ENCODE results near the gene CHADL. TPM values are rescaled to one million over a fixed set of nuclear protein-coding genes. Genes with fewer than 3 reads are reported as not detected.

The CHADL gene
- total and polyA plus RNA-seq, 9 of the 15 experiments (the other 6 are each of a cell fraction or from before 2014, with no cell fraction given): not detected

GRCh38 chr22:41285820-41286638, 45.3 kb upstream of the CHADL start, which contains the start of gene RANGAP1 (continued):
- TF ChIP-seq ZNF280A (IDR thresholded peaks at IDR 0.05; ENCODE audit: low read depth, partially characterized antibody): no peak
- no peak for TF ChIP-seq ZNF184 (CRISPR knock-in tag; IDR thresholded peaks at IDR 0.05)
- TF ChIP-seq E2F4 (CRISPR knock-in tag; IDR thresholded peaks at IDR 0.05; ENCODE audit: low read depth): 0 out of 2 replicates have a peak, but pooled peaks have one; percentile 24
- no peak for TF ChIP-seq SMAD1 (IDR thresholded peaks at IDR 0.05; ENCODE audit: low read depth, low read length, partially characterized antibody)
- TF ChIP-seq THRA (IDR thresholded peaks at IDR 0.05): no peak
- TF ChIP-seq GTF2B (IDR thresholded peaks at IDR 0.05; ENCODE audit: extremely low read depth, insufficient read length): no peak
- no peak for TF ChIP-seq WHSC1 (IDR thresholded peaks at IDR 0.05; ENCODE audit: low read length)
- no peak for TF ChIP-seq NCOA1 (IDR thresholded peaks at IDR 0.05; ENCODE audit: low read depth)
- peak; percentile 99 for TF ChIP-seq EP400 (IDR thresholded peaks at IDR 0.05)
- TF ChIP-seq E2F8 (IDR thresholded peaks at IDR 0.05; ENCODE audit: low read depth, partially characterized antibody): no peak
- TF ChIP-seq ZNF75A (CRISPR knock-in tag; IDR thresholded peaks at IDR 0.05): no peak
- no peak for TF ChIP-seq CBX3 (IDR thresholded peaks at IDR 0.05; ENCODE audit: borderline replicate concordance in 1 of 2, low read length in 2 of 2)
- TF ChIP-seq E2F3 (CRISPR knock-in tag; IDR thresholded peaks at IDR 0.05): 0 out of 2 replicates have a peak, but pooled peaks have one; percentile 64
- no peak for TF ChIP-seq YBX1 (IDR thresholded peaks at IDR 0.05)
- no peak; the same call in 1 of the 2 replicates for TF ChIP-seq JUN (IDR thresholded peaks at IDR 0.05; ENCODE audit: borderline replicate concordance, low read depth, low read length)
- no peak for TF ChIP-seq JUN (CRISPR knock-in tag; IDR thresholded peaks at IDR 0.05; ENCODE audit: borderline replicate concordance)
- TF ChIP-seq HDAC3 (IDR thresholded peaks at IDR 0.05; ENCODE audit: borderline replicate concordance, partially characterized antibody): no peak
- no peak for TF ChIP-seq ZNF512 (tag; IDR thresholded peaks at IDR 0.05)
